HG02943 (cell line): ENCODE data around the gene ANO3.
"Not testable (repeated sequence)": the region's sequence is repeated elsewhere in the genome, so short reads cannot be mapped to it uniquely, and the experiment has no call there.

Experiments
- ATAC-seq: cut with Tn5 transposase; IDR thresholded peaks from one replicate; pipeline ENCODE4 v1.9.1; 2021; ENCODE audit warnings: mild to moderate bottlenecking, low read depth, moderate library complexity; ENCODE audit not compliant: unreplicated experiment

The ANO3 gene

GRCh38 chr11:26331911-26332571, at the start of gene ANO3:
Gene ANO3 (plus strand): TSS chr11:26332130. CDS start chr11:26332276, 146 bp downstream.
- ATAC-seq: peak; percentile 95

- ATAC-seq: no peak
Observed at GRCh38 chr11:26283852-26284408, 48.0 kb upstream of the ANO3 start.

DNA sequence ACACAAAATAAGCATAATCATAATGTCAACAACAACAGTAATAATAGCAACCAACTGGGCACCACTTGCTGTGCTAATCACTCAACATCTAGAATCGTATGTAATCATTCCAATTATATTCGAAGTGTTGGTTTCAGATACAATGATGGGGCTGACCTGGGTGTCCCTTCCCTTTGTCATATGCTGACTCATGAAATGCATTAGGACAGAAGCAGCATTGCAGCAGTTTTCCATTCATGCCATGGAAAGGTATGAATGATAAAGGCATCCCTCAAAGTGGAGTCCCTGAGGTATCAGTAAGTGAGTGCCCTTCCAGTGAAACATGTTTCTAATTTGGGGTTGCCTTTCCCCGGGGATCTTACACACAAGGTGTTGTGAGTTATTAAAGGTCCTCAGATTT, 46.3 kb upstream of the ANO3 start:
- ATAC-seq: no peak

DNA sequence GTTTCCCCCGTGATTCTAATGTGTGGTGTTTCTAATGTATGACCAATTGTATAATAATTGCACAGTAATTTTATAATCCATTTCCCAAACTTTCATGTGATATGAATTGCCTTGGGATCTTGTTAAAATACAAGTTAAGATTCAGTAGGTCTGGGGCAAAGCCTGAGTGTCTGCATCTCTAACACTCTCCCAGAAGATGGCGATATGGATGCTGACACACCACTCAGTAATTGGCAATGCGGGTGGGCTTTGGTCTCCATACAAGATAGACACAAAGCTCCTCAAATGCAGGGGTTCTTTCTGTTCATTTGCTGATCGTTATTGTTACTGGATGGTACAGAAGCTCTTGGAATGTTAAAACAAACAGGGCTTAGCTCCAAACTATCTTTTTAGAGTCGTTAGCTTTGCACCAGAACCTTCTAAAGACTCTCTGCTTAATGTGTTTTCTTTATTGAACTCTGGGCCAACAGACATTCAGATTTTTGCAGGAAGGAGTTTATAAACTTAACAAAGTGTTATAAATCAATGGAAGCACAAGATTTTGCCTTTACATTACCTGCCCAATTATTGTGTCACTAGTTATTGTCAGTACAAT, 45.4 kb upstream of the ANO3 start:
- no peak for ATAC-seq

DNA sequence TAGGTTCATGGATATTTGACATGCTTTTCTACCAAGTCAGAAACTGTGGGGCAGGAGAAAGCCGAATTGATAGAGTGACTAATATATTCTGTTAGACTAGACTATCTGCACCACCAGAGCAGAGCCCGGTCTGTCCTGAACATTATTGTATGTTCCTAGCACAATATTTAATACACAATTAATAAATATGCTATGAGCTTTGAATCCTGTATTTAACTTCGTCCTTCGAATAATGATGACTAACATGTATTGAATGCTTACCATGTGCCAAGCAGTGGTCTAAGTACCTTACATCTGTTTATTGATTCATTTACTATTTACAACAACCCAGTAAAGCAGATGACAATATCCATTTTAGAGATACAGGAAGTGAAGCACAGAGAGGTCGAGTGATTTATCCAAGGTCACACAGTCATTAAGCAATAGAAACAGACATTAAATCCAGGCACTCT, 44.8 kb upstream of the ANO3 start:
- ATAC-seq: no peak

- peak; percentile 74 for ATAC-seq
Observed at GRCh38 chr11:26297189-26297975, 34.5 kb upstream of the ANO3 start.

- not testable (repeated sequence) for ATAC-seq
Observed at GRCh38 chr11:26316372-26316771, 15.6 kb upstream of the ANO3 start.

GRCh38 chr11:26319906-26320305, 12.0 kb upstream of the ANO3 start:
- ATAC-seq: no peak

- no peak for ATAC-seq
Observed at GRCh38 chr11:26321516-26321915, 10.4 kb upstream of the ANO3 start.

GRCh38 chr11:26322335-26323067, 9.4 kb upstream of the ANO3 start:
- no peak for ATAC-seq

DNA sequence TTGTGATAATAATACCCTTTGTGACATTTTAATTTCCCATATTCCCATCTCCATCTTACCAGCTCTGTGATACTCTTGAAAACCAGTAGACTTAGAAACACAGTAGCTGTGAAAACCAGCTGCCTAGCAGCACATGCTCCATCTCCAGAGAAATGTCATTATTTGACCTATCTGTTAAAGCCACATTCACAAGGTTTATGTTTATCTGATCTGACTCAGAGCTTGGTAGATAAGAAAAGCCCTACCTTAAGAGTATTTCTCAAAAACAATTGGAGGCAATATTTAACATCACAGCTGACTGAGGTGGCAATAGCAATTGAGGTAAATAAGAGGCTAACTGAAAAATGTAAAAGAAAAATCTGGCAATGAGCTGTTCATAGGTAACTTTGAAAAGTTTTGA, 8.1 kb upstream of the ANO3 start:
- no peak for ATAC-seq

- ATAC-seq: no peak
Observed at GRCh38 chr11:26324270-26324669, 7.7 kb upstream of the ANO3 start.

DNA sequence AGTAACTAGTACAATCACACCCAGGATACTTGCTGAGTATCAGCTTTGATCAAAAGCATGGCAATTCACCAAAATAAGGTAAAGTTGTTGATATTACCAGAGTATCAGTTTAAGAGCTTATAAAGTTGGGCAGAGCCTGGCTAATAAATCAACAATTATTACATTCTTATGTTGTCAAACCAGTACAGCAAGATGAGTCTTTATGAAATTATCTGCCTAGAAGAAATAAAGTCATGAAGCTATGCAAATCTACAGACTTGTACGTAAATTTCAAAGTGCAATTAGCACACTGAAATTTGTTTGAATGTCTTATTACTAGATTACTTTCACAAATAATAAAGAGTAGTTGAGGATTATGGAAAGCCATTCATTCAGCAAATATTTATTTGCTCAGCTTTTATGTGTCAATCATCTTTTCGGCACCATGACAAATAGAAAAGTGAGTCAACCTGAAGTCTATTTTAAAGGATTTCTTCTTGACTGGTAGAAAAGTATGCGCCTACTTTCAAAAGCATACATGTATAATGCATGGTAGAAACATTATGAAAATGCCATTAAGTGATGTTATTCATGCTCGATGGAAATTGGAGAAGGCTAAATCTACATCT, 5.0 kb upstream of the ANO3 start:
- no peak for ATAC-seq

GRCh38 chr11:26329206-26329605, 2.7 kb upstream of the ANO3 start:
- ATAC-seq: no peak

DNA sequence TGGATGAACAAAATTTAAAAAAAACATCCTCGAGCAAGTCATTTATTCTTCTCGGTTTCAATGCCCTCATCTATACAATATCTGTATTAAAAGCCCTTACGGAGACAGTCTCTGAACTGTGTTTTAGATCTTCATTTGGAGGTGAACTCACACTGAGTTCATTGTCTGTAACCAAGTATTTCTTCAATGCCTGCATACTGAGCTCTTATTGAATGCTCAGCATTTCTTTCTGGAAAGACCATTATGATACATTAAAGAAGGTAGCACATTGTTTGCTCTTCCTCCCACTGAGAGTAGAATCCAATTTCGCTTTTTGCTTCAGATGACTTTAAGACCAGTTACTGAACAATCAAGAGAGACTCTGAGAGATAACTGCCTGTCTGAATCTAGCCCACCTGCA, 1.7 kb upstream of the ANO3 start:
- no peak for ATAC-seq

DNA sequence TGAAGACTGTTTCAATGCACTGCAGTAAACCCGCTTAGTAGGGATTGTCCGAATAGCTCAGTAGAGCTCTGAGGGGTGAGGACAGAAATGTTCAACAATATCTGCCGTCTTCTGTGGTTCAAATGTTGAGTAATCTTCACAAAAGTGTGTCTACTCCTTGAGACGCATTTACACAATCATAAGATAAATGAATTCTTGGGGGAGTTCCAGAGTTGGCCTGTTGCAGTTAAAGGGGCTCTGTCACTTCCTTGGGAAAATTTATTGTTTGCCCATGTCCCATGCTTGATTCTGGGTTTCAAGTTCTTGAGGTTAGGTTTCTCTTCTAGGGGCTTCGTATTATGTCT, 614 bp downstream of the ANO3 start:
- ATAC-seq: no peak

GRCh38 chr11:26333906-26334305, 2.0 kb downstream of the ANO3 start:
- ATAC-seq: no peak

GRCh38 chr11:26335903-26336302, 4.0 kb downstream of the ANO3 start:
- ATAC-seq: no peak

GRCh38 chr11:26344647-26345046, 12.7 kb downstream of the ANO3 start:
- no peak for ATAC-seq

GRCh38 chr11:26348776-26349175, 16.8 kb downstream of the ANO3 start:
- ATAC-seq: no peak
